CD4-positive, alpha-beta T cell (primary cell): ENCODE measurements around the gene PLAC9. TPM values are rescaled to one million over a fixed set of nuclear protein-coding genes. Genes with fewer than 3 reads are reported as not detected.

Experiments used
- ATAC-seq: fragments of 200-7000 bp; cut with Tn5 transposase; one replicate; pipeline ENCODE4 v1.10.0; 2022; ENCODE audit warnings: mild to moderate bottlenecking; ENCODE audit not compliant: poor library complexity
- CTCF ChIA-PET: fragments of 350-600 bp; sonication (Branson Sonifier 250); formaldehyde crosslinking; loops from one replicate; lab custom pipeline; 2021; ENCODE audit warnings: antibody characterized with exemption, inconsistent platforms; lab: Charles Lee
- POLR2A ChIA-PET: fragments of 350-600 bp; sonication (Branson Sonifier 250); formaldehyde crosslinking; loops from one replicate; lab custom pipeline; 2021; ENCODE audit warnings: antibody characterized with exemption, inconsistent platforms; lab: Charles Lee
- DNase-seq, 14 experiments: peaks; one replicate each; pipeline ENCODE4 v3.0.0-alpha.2; 2013 to 2020; ENCODE audit warnings: mixed read lengths in 2 of 14
- H3K27ac ChIP-seq, 2 donors: one replicate each; pipeline versions ENCODE4 v1.5.1 to v1.7.0; 2013; ENCODE audit warnings: low read length in 2 of 2, low read depth in 1 of 2, mild to moderate bottlenecking in 1 of 2
- H3K27me3 ChIP-seq, 2 experiments: 1 replicate in 1 of 2; 2 replicates in 1 of 2; pipeline versions ENCODE4 v1.6.1 to v1.7.0; 2013; ENCODE audit warnings: low read length in 2 of 2, control low read depth in 1 of 2, mild to moderate bottlenecking in 1 of 2, moderate library complexity in 1 of 2; ENCODE audit not compliant: insufficient read depth in 2 of 2, control insufficient read depth in 1 of 2
- H3K36me3 ChIP-seq: one replicate; pipeline ENCODE4 v1.6.1; 2013; ENCODE audit warnings: low read length, control low read depth; ENCODE audit not compliant: insufficient read depth
- H3K4me1 ChIP-seq: one replicate; pipeline ENCODE4 v1.6.1; 2013; ENCODE audit warnings: low read length, control low read depth; ENCODE audit not compliant: insufficient read depth
- H3K4me3 ChIP-seq: one replicate; pipeline ENCODE4 v1.5.1; 2013; ENCODE audit warnings: mild to moderate bottlenecking, low read length, moderate library complexity
- H3K9me3 ChIP-seq, 2 experiments: 1 replicate in 1 of 2; 2 replicates in 1 of 2; pipeline versions ENCODE4 v1.6.1 to v1.7.0; 2013; ENCODE audit warnings: low read length in 2 of 2, mild to moderate bottlenecking in 2 of 2, control low read depth in 1 of 2, moderate library complexity in 1 of 2; ENCODE audit not compliant: control insufficient read depth in 1 of 2, insufficient read depth in 1 of 2
- H3K27ac Mint-ChIP-seq: one replicate; pipeline ENCODE4 v1.8.0; 2020; ENCODE audit warnings: mixed read lengths
- H3K27me3 Mint-ChIP-seq: one replicate; pipeline ENCODE4 v1.8.0; 2021; ENCODE audit warnings: mixed read lengths
- H3K36me3 Mint-ChIP-seq: one replicate; pipeline ENCODE4 v1.8.0; 2021; ENCODE audit warnings: low read depth, mixed read lengths
- H3K4me1 Mint-ChIP-seq: one replicate; pipeline ENCODE4 v1.8.0; 2021; ENCODE audit warnings: low read depth, mixed read lengths
- H3K4me3 Mint-ChIP-seq: one replicate; pipeline ENCODE4 v1.8.0; 2020; ENCODE audit warnings: mild to moderate bottlenecking, mixed read lengths
- H3K9me3 Mint-ChIP-seq: one replicate; pipeline ENCODE4 v1.8.0; 2020; ENCODE audit warnings: mixed read lengths
- CTCF ChIP-seq: fragments of 200-600 bp; IDR thresholded peaks from one replicate; pipeline ENCODE4 v1.8.0; 2022; ENCODE audit warnings: antibody characterized with exemption, mild to moderate bottlenecking
- intact Hi-C, 2 experiments: fragments of 100-400 bp; cut with DNase I in 1 of 2; cut with micrococcal nuclease in 1 of 2; formaldehyde crosslinking; loops; one replicate each; pipeline versions ENCODE4 v1.15.1 to v1.9.0; 2023 to 2025; cut with DNase I, micrococcal nuclease
- total RNA-seq, 174 experiments: library from RNA in 2 of 174; stranded (reverse) in 2 of 174; gene quantifications; one replicate each; pipeline ENCODE4 v1.2.3 and lab custom pipeline; 2021 to 2026

The PLAC9 gene
- total RNA-seq, 2 experiments from 2014 or later, result not detected

DNA sequence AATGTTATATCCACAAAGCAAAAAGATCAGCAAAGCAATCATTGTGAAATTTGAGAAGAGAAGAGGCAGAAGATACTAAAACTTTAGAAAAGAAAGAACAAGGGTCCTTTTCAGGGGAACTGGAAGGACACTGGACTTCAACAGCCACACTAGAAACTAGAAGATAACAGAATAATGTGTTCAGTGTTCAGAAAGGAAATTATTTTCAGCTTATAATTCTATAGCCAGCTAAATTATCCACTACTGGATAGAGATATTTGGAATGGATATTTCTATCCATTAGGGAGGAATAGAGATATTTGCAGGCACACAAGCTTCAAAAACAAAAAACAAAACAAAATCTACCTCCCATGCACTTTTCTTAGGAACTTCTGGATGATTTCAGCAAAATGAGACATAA is 60.0 kb downstream of the PLAC9 start:
- Histone ChIP-seq H3K4me1 (peaks cover 91% of the 10 kb centered on the region), H3K9me3 (no peaks in the 10 kb centered on the region), H3K27ac (peak overlapping the region in 1 of 2 donors; percentile 26), H3K4me3 (no peak overlapping the region), H3K27me3 (no peaks in the 10 kb centered on the region), H3K36me3 (peaks cover 12% of the 10 kb centered on the region)
- Mint-ChIP-seq H3K27me3 (no peaks in the 10 kb centered on the region), H3K4me3 (peak overlapping the region; percentile 16), H3K9me3 (no peaks in the 10 kb centered on the region), H3K4me1 (peaks cover 84% of the 10 kb centered on the region), H3K27ac (peak overlapping the region; percentile 94), H3K36me3 (peaks cover 42% of the 10 kb centered on the region)
- ATAC-seq (no peak), DNase-seq (no peak)
- CTCF ChIA-PET, result no interaction called here
- POLR2A ChIA-PET, result interaction anchor here (0.6 to 1.7 kb wide), 2 partner anchors 11 to 380 kb away, joined by 3 to 7 read pairs; no protein-coding TSS in a partner anchor
- TF ChIP-seq CTCF, result no peak
- intact Hi-C loops, result no loop called here

DNA sequence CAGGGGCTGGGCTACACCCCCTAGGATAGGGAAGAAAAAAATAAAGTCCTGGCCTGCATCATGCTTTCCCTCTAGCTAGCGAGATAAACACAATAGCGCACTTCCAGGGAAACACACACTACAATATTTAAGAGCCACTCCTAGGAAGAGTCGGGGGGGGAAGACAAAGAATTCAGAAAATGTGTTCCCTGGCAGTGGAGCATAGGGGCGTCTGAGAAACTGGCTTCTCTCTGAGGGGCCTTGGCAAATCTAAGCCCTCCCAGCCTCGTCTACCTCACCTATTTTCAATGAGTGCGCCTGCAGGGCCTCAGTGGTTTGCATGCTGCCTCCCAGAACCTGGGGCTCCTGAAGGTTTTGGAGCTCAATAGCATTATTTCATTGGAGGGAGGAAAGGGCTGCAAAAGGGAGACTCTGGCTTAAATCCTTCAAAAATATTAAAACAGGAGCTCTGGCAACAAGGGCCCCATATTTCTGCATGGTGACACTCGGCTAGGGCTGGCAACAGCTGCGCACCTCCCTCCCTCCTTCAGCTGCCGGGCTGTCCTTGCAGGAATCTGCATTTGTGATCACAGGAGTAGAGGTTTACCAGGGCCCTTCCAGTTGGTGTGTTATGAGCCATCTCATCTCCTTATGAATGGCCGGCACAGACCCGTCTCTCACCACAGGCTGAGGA is 62.0 kb downstream of the PLAC9 start:
- Mint-ChIP-seq H3K36me3 (peaks cover 42% of the 10 kb centered on the region), H3K27ac (peak overlapping the region; percentile 94), H3K4me3 (peak overlapping the region; percentile 15), H3K4me1 (peaks cover 77% of the 10 kb centered on the region), H3K27me3 (no peaks in the 10 kb centered on the region), H3K9me3 (no peaks in the 10 kb centered on the region)
- H3K36me3 ChIP-seq, result peaks cover 15% of the 10 kb centered on the region
- no peak overlapping the region for H3K4me3 ChIP-seq
- ChIA-PET POLR2A (interaction anchor here (0.9 to 1.8 kb wide), 2 partner anchors 11 to 13 kb away, joined by 3 to 7 read pairs; partner anchors contain the start of gene ANXA11), CTCF (interaction anchor here (0.7 to 1.6 kb wide), 3 partner anchors 10 to 51 kb away, joined by 3 to 4 read pairs (median 3); partner anchors contain the start of gene ANXA11)
- ATAC-seq (no peak), DNase-seq (no peak)
- H3K9me3 ChIP-seq, result no peaks in the 10 kb centered on the region
- no peaks in the 10 kb centered on the region for H3K27me3 ChIP-seq
- H3K27ac ChIP-seq, result peak overlapping the region in 1 of 2 donors; percentile 7
- intact Hi-C loops, result no loop called here
- peaks cover 90% of the 10 kb centered on the region for H3K4me1 ChIP-seq
- no peak for TF ChIP-seq CTCF

Other genes with a start within 250 kb of the PLAC9 start
- not detected for gene SFTPD, start 183.6 kb upstream of the PLAC9 start, total RNA-seq
- gene TMEM254, start 54.1 kb upstream of the PLAC9 start, total RNA-seq, result 1 to 10 TPM; 4.0 to 5.6 TPM
- gene ANXA11, start 72.8 kb downstream of the PLAC9 start, total RNA-seq, result 100 to 1,000 TPM; 153 to 159 TPM
- not detected for gene MAT1A, start 156.9 kb downstream of the PLAC9 start, total RNA-seq
- not detected for gene DYDC1, start 224.0 kb downstream of the PLAC9 start, total RNA-seq
- not detected for gene DYDC2, start 224.1 kb downstream of the PLAC9 start, total RNA-seq